PFSK-1 (cell line): ENCODE measurements around the gene HDAC4.

ENCODE experiments used
- FOXP2 ChIP-seq: optimal IDR thresholded peaks from 2 replicates; pipeline ENCODE3; 2011; ENCODE audit warnings: borderline replicate concordance, control low read depth, inconsistent platforms; ENCODE audit not compliant: insufficient read depth; ENCODE audit errors: extremely low read length, extremely low read depth
- POLR2AphosphoS5 ChIP-seq: IDR thresholded peaks from 2 replicates; pipeline ENCODE4 v1.6.1; 2012; ENCODE audit warnings: low read depth, mild to moderate bottlenecking, control low read depth, low read length, moderate library complexity
- REST ChIP-seq, 2 experiments: IDR thresholded peaks; 2 replicates each; pipeline versions ENCODE4 v1.6.1 to v1.8.0; 2011 to 2012; ENCODE audit warnings: low read depth in 2 of 2, low read length in 2 of 2, control low read depth in 1 of 2, inconsistent platforms in 1 of 2, mild to moderate bottlenecking in 1 of 2, moderate library complexity in 1 of 2; ENCODE audit not compliant: insufficient read depth in 1 of 2
- SIN3A ChIP-seq: IDR thresholded peaks from 2 replicates; pipeline ENCODE4 v1.6.1; 2012; ENCODE audit warnings: mild to moderate bottlenecking, low read length, moderate library complexity, borderline replicate concordance; ENCODE audit not compliant: insufficient read depth
- TAF1 ChIP-seq: IDR thresholded peaks from 2 replicates; pipeline ENCODE4 v1.6.1; 2012; ENCODE audit warnings: low read length, control low read depth, borderline replicate concordance; ENCODE audit not compliant: insufficient read depth

Gene HDAC4

GRCh38 chr2:239289545-239289944 is 111.3 kb downstream of the HDAC4 start:
- no peak for TF ChIP-seq FOXP2
- TF ChIP-seq SIN3A, result no peak
- no peak for TF ChIP-seq REST (IDR thresholded peaks at IDR 0.05; ENCODE audit: insufficient read depth in 1 of 2, low read depth in 2 of 2, low read length in 2 of 2)
- TF ChIP-seq POLR2AphosphoS5, result no peak

GRCh38 chr2:239288951-239289511 is 111.8 kb downstream of the HDAC4 start:
- TF ChIP-seq SIN3A (no peak), FOXP2 (no peak), TAF1 (no peak), POLR2AphosphoS5 (no peak), REST (IDR thresholded peaks at IDR 0.05; ENCODE audit: insufficient read depth in 1 of 2, low read depth in 2 of 2, low read length in 2 of 2) (no peak)

- TF ChIP-seq POLR2AphosphoS5, result no peak
These were observed 112.6 kb downstream of the HDAC4 start for GRCh38 chr2:239288237-239288636.

GRCh38 chr2:239287461-239287860 is 113.4 kb downstream of the HDAC4 start:
- TF ChIP-seq REST (IDR thresholded peaks at IDR 0.05; ENCODE audit: insufficient read depth in 1 of 2, low read depth in 2 of 2, low read length in 2 of 2), result no peak
- TF ChIP-seq TAF1, result no peak
- TF ChIP-seq POLR2AphosphoS5, result no peak
- no peak for TF ChIP-seq FOXP2

- TF ChIP-seq SIN3A (no peak), REST (IDR thresholded peaks at IDR 0.05; ENCODE audit: insufficient read depth in 1 of 2, low read depth in 2 of 2, low read length in 2 of 2) (no peak)
These were observed 113.9 kb downstream of the HDAC4 start for GRCh38 chr2:239286901-239287300.

GRCh38 chr2:239285932-239286230 is 114.9 kb downstream of the HDAC4 start:
- no peak for TF ChIP-seq SIN3A
- TF ChIP-seq REST (IDR thresholded peaks at IDR 0.05; ENCODE audit: insufficient read depth in 1 of 2, low read depth in 2 of 2, low read length in 2 of 2), result no peak
- TF ChIP-seq POLR2AphosphoS5, result no peak
- no peak for TF ChIP-seq TAF1
- no peak for TF ChIP-seq FOXP2
